HEK293 (cell line): ENCODE measurements around the gene WNT6.

Experiments used
- CTCF ChIA-PET: fragments of 350-600 bp; formaldehyde crosslinking; extraction: SDS; loops from one replicate; lab custom pipeline; 2021; ENCODE audit warnings: antibody characterized with exemption; lab: Yijun Ruan, JAX
- POLR2A ChIA-PET: fragments of 300-600 bp; formaldehyde crosslinking; extraction: SDS; loops from one replicate; lab custom pipeline; 2020; ENCODE audit warnings: antibody characterized with exemption, inconsistent platforms; lab: Yijun Ruan, JAX
- H3K27ac ChIP-seq: fragments of 200-500 bp; sonication (Bioruptor generic); 2 replicates; pipeline ENCODE4 v1.5.1; 2014; ENCODE audit warnings: low read depth, low read length, control low read depth, inconsistent platforms; ENCODE audit errors: extremely low read depth
- H3K36me3 ChIP-seq, 2 experiments: fragments of 200-500 bp in 1 of 2; sonication (Bioruptor generic) in 1 of 2; 1 replicate in 1 of 2; 2 replicates in 1 of 2; pipeline ENCODE4 v1.5.1; 2014 to 2017; ENCODE audit warnings: inconsistent platforms in 2 of 2, low read length in 2 of 2; ENCODE audit not compliant: control insufficient read depth in 2 of 2, insufficient read depth in 1 of 2
- H3K4me1 ChIP-seq: fragments of 200-500 bp; sonication (Bioruptor generic); 2 replicates; pipeline ENCODE4 v1.5.1; 2014; ENCODE audit warnings: mild to moderate bottlenecking, low read length, inconsistent platforms; ENCODE audit not compliant: control insufficient read depth, insufficient read depth
- H3K4me3 ChIP-seq: 2 replicates; pipeline ENCODE4 v1.5.1; 2011; ENCODE audit warnings: low read depth, mild to moderate bottlenecking, control low read depth, low read length, moderate library complexity
- H3K9me3 ChIP-seq: fragments of 200-500 bp; sonication (Bioruptor generic); 2 replicates; pipeline ENCODE4 v1.5.1; 2014; ENCODE audit warnings: low read depth, low read length, inconsistent platforms; ENCODE audit not compliant: control insufficient read depth, insufficient read depth
- HOXD13 ChIP-seq: sonication (generic); formaldehyde crosslinking; IDR thresholded peaks from 2 replicates; pipeline ENCODE4 v1.8.0; 2022; ENCODE audit warnings: missing genetic modification reagents, borderline replicate concordance
- KLF17 ChIP-seq: fragments of 450-650 bp; formaldehyde crosslinking; IDR thresholded peaks from 2 replicates; pipeline ENCODE4 v1.5.1; 2016; ENCODE audit warnings: missing biosample characterization, missing genetic modification characterization
- KLF8 ChIP-seq: fragments of 450-650 bp; formaldehyde crosslinking; IDR thresholded peaks from 2 replicates; pipeline ENCODE4 v1.5.1; 2016; ENCODE audit warnings: missing biosample characterization, missing genetic modification characterization
- OSR2 ChIP-seq: fragments of 450-650 bp; formaldehyde crosslinking; IDR thresholded peaks from 2 replicates; pipeline ENCODE4 v1.5.1; 2016; ENCODE audit warnings: missing biosample characterization, missing genetic modification characterization
- PBX3 ChIP-seq: sonication (generic); formaldehyde crosslinking; IDR thresholded peaks from 2 replicates; pipeline ENCODE4 v1.8.1; 2022; ENCODE audit warnings: mild to moderate bottlenecking, moderate library complexity, missing genetic modification reagents
- PRDM2 ChIP-seq: fragments of 450-650 bp; formaldehyde crosslinking; IDR thresholded peaks from 2 replicates; pipeline ENCODE4 v1.5.1; 2016; ENCODE audit warnings: missing biosample characterization, missing genetic modification characterization, borderline replicate concordance
- ZBTB10 ChIP-seq: fragments of 450-650 bp; formaldehyde crosslinking; IDR thresholded peaks from 2 replicates; pipeline ENCODE4 v1.5.1; 2016; ENCODE audit warnings: missing biosample characterization, missing genetic modification characterization
- ZNF157 ChIP-seq: fragments of 450-650 bp; formaldehyde crosslinking; IDR thresholded peaks from 2 replicates; pipeline ENCODE4 v1.5.1; 2016; ENCODE audit warnings: missing biosample characterization, missing genetic modification characterization
- ZNF221 ChIP-seq: fragments of 450-650 bp; formaldehyde crosslinking; IDR thresholded peaks from 2 replicates; pipeline ENCODE4 v1.5.1; 2017; ENCODE audit warnings: missing biosample characterization, missing genetic modification characterization, borderline replicate concordance
- ZNF266 ChIP-seq: fragments of 450-650 bp; formaldehyde crosslinking; IDR thresholded peaks from 2 replicates; pipeline ENCODE4 v1.5.1; 2016; ENCODE audit warnings: missing biosample characterization, missing genetic modification characterization, low read depth
- ZNF324 ChIP-seq: fragments of 450-650 bp; formaldehyde crosslinking; IDR thresholded peaks from 2 replicates; pipeline ENCODE4 v1.5.1; 2016; ENCODE audit warnings: missing biosample characterization, missing genetic modification characterization
- ZNF394 ChIP-seq: fragments of 450-650 bp; formaldehyde crosslinking; IDR thresholded peaks from 2 replicates; pipeline ENCODE4 v1.5.1; 2016; ENCODE audit warnings: missing biosample characterization, missing genetic modification characterization, mild to moderate bottlenecking, moderate library complexity, borderline replicate concordance
- ZNF416 ChIP-seq: fragments of 450-650 bp; formaldehyde crosslinking; IDR thresholded peaks from 2 replicates; pipeline ENCODE4 v1.5.1; 2016; ENCODE audit warnings: missing biosample characterization, missing genetic modification characterization
- ZNF433 ChIP-seq: fragments of 450-650 bp; formaldehyde crosslinking; IDR thresholded peaks from 2 replicates; pipeline ENCODE4 v1.5.1; 2016; ENCODE audit warnings: missing biosample characterization, missing genetic modification characterization, low read depth
- ZNF449 ChIP-seq: fragments of 450-650 bp; formaldehyde crosslinking; IDR thresholded peaks from 2 replicates; pipeline ENCODE4 v1.5.1; 2017; ENCODE audit warnings: missing biosample characterization, mild to moderate bottlenecking, missing genetic modification characterization, moderate library complexity
- ZNF473 ChIP-seq: fragments of 450-650 bp; formaldehyde crosslinking; IDR thresholded peaks from 2 replicates; pipeline ENCODE4 v1.5.1; 2017; ENCODE audit warnings: missing biosample characterization, missing genetic modification characterization
- ZNF513 ChIP-seq: fragments of 450-650 bp; IDR thresholded peaks from 2 replicates; pipeline ENCODE4 v1.5.1; 2018; ENCODE audit warnings: missing biosample characterization, missing genetic modification characterization
- ZNF549 ChIP-seq: fragments of 450-650 bp; IDR thresholded peaks from 2 replicates; pipeline ENCODE4 v1.5.1; 2018; ENCODE audit warnings: missing biosample characterization, missing genetic modification characterization, mild to moderate bottlenecking, inconsistent platforms, moderate library complexity
- ZNF645 ChIP-seq: fragments of 450-650 bp; formaldehyde crosslinking; IDR thresholded peaks from 2 replicates; pipeline ENCODE4; 2016; ENCODE audit warnings: missing biosample characterization, missing genetic modification characterization
- ZNF677 ChIP-seq: fragments of 450-650 bp; IDR thresholded peaks from 2 replicates; pipeline ENCODE4 v1.5.0; 2018; ENCODE audit warnings: missing biosample characterization, mild to moderate bottlenecking, missing genetic modification characterization, moderate library complexity
- ZNF707 ChIP-seq: fragments of 450-650 bp; formaldehyde crosslinking; IDR thresholded peaks from 2 replicates; pipeline ENCODE4 v1.5.1; 2016; ENCODE audit warnings: missing biosample characterization, missing genetic modification characterization
- ZNF837 ChIP-seq: fragments of 450-650 bp; formaldehyde crosslinking; IDR thresholded peaks from 2 replicates; pipeline ENCODE4 v1.5.1; 2016; ENCODE audit warnings: missing biosample characterization, missing genetic modification characterization

The WNT6 gene

GRCh38 chr2:218888341-218888740 lies 28.7 kb downstream of the WNT6 start (continued):
- TF ChIP-seq PRDM2 (tag by site-specific recombination) = no peak
- no peak for TF ChIP-seq ZBTB10 (tag by site-specific recombination)

- H3K4me1 ChIP-seq = no peaks in the 10 kb centered on the region
- no peaks in the 10 kb centered on the region for H3K9me3 ChIP-seq
- TF ChIP-seq ZNF416 (tag by site-specific recombination) (no peak), ZNF157 (no peak), KLF8 (tag by site-specific recombination) (no peak), ZNF473 (tag by site-specific recombination) (no peak), ZNF324 (tag by site-specific recombination) (no peak), ZNF677 (tag by site-specific recombination) (no peak), ZNF837 (tag by site-specific recombination) (no peak), KLF17 (tag by site-specific recombination) (no peak), ZNF513 (no peak), ZNF645 (tag by site-specific recombination) (no peak), ZNF707 (tag by site-specific recombination) (no peak), ZNF266 (no peak), HOXD13 (CRISPR knock-in tag) (no peak), OSR2 (tag by site-specific recombination) (no peak), ZNF221 (tag by site-specific recombination) (no peak), ZNF449 (tag by site-specific recombination) (no peak), ZNF549 (tag by site-specific recombination) (no peak), PBX3 (CRISPR knock-in tag) (no peak), ZNF394 (tag by site-specific recombination) (no peak), ZNF433 (tag by site-specific recombination) (no peak)
- TF ChIP-seq, all 188 proteins: peak for 0
- no peak overlapping the region for H3K27ac ChIP-seq
- no peaks in the 10 kb centered on the region for H3K36me3 ChIP-seq
- CTCF ChIA-PET = interaction anchor here (5.7 kb wide), 1 partner anchor 12 kb away, joined by 47 read pairs; no protein-coding TSS in a partner anchor
- no peak overlapping the region for H3K4me3 ChIP-seq
- POLR2A ChIA-PET = interaction anchor here (0.5 kb wide), 1 partner anchor 33 kb away, joined by 5 read pairs; no protein-coding TSS in a partner anchor
These were observed 30.3 kb downstream of the WNT6 start for GRCh38 chr2:218889937-218890336.
